GM19351 (cell line): Measurements from ENCODE around the gene RNASE13.
"Not testable (repeated sequence)": the region's sequence is repeated elsewhere in the genome, so short reads cannot be mapped to it uniquely, and the experiment has no call there.

Experiments
- ATAC-seq: cut with Tn5 transposase; IDR thresholded peaks from one replicate; pipeline ENCODE4 v1.9.1; 2021; ENCODE audit warnings: mild to moderate bottlenecking, moderate library complexity; ENCODE audit not compliant: unreplicated experiment

RNASE13 gene

DNA sequence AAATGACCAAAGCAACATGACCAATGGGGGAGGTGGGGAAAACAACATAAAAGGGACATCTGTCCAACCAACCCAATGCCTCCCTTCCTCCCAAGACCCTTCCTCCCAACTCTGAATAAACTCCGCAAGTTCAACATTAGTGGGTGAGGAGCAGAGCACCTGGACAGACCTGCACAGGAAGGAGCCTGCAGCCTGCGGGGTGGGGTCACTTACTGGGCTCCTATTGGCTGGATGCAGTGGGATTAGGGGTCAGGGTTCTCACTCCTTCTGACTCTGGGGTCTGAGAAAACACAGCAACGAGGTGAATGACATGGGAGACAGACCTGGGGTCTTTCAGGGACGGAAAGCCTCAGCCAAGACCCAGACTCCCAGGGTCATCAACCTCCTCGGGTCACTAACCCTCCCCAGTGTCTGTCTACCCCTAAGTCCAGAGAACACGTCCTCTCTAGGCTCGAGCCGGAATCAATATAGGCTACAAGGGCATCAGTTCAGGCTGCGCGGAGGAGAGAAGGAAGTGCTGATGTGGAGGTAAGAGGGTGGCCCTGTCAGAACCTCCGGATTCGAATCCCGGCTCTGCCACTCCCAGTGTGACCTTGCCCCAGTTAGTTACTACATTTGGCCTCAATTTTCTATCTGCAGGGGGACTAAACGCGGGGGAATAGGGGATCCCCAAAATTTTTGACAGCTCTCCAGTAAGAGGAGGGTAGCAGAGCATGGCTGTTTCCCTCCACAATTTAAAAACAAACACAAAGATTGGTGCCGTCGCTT lies 10.6 kb downstream of the RNASE13 start:
- ATAC-seq = no peak

GRCh38 chr14:21023174-21023573 lies 11.4 kb downstream of the RNASE13 start:
- ATAC-seq = no peak

- ATAC-seq = no peak
Observed at GRCh38 chr14:21022686-21023085, 11.9 kb downstream of the RNASE13 start.

- ATAC-seq = no peak
Observed at GRCh38 chr14:21020977-21021545, 13.5 kb downstream of the RNASE13 start.

- no peak for ATAC-seq
Observed at GRCh38 chr14:21019366-21019765, 15.2 kb downstream of the RNASE13 start.

DNA sequence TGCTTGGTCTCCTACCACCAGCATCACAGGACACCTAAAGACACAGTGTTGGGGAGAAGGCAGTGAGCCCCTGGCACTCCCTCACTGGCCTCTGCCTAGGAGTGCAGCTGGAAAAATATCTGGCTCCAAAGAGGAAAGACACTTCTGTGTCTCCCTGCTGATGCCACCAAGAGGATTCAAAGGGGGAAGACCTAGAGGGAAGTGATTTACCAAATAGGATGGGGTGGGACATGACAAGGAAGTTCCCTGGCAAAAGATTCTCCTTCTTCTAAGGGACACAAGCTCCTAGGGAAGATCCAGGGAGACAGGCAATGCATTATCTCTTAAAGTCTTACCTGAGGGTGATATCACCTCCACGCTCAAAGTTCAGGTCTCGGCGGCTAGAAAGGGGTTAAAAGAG lies 15.8 kb downstream of the RNASE13 start:
- no peak for ATAC-seq

DNA sequence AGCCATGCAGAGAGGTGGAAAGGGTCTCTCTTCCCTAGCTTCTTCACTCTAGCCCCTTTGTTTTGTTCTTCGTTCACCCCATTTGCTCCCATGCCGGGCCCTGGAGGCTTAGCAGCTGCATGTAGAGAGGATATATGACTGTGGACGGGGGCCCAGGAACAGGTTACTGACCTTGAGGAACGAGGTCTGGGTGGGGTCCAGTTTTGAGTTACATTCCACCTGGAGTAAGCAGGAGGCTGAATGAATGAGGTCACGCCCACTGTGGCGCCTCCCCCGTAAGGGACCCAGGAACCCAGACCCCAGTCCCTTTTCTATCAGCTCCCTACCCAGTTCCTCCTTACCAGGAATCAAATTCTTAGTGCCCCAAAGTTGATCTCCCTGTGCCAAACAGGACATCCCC lies 16.3 kb downstream of the RNASE13 start:
- ATAC-seq = no peak

GRCh38 chr14:21017528-21018245 lies 16.9 kb downstream of the RNASE13 start:
- no peak for ATAC-seq

- ATAC-seq = no peak
Observed at GRCh38 chr14:21016413-21017190, 18.0 kb downstream of the RNASE13 start.

DNA sequence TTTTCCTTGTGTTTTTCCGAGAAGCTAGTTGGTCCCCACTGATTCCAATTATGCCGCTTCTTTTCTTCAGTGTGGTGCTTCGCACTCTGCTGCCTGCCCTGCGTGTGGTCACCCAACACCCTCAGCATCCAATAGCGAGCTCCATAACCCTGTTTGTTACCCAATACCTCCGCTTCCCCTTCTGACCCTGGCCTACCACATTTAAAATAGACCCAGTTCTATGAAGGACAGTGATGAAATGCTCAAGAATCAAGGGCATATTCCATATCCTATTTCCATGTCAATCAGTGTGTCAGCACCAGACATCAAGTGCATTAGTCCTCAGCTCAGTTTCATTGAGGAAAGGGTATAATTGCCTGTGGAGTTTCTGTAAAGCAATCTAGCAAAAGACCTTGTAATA lies 19.3 kb downstream of the RNASE13 start:
- no peak for ATAC-seq

- ATAC-seq = peak; percentile 48
Observed at GRCh38 chr14:21014761-21015190, 19.8 kb downstream of the RNASE13 start.

- no peak for ATAC-seq
Observed at GRCh38 chr14:21011136-21011535, 23.5 kb downstream of the RNASE13 start.

DNA sequence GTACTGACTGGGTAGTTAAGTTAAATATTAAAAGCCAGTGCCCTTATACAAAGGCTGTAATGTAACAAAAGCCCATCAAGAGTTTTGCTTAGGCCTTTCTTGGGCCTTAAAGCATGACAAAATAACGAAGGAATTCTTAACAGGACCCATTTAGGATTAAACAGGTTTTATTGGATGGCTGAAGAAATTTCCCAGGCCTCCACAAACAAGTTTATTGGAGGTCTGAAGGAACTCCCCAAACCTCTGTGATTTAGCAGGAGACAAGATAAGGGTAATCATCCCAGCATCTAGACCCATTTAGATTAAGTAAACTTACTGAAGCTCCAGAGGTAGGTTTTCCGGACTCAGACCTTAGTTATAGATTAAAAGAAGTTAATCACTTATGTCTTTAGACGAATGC lies 24.9 kb downstream of the RNASE13 start:
- ATAC-seq = not testable (repeated sequence)

DNA sequence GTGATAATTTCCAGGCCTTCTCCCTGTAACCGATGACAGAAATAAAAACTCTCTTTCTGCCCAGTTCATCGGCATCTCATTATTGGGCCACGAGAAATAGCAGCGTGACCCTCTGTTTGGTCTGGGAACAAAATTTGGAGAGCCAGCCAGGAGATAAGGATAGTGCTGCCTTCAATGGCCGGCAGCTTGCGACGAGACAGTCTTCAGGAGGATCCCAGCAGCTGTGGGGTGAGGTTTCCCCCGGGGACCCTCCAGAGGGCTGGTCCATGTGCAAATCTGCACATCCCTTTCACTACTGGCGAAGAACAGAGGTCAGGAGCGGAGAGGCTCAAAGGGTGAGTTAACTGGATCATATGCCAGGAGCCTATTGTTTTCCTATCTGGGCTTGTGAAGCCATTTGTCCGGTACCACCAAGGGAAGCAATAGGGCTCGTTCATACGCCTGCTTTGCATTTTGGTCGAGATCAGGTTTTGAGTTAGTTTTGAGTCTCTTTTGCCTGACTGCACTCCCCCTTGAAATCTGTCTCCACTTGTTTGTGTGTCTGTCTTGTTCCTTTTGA lies 30.7 kb downstream of the RNASE13 start:
- no peak for ATAC-seq

- no peak for ATAC-seq
Observed at GRCh38 chr14:21001218-21001617, 33.4 kb downstream of the RNASE13 start.

GRCh38 chr14:20999591-20999990 lies 35.0 kb downstream of the RNASE13 start:
- ATAC-seq = no peak

DNA sequence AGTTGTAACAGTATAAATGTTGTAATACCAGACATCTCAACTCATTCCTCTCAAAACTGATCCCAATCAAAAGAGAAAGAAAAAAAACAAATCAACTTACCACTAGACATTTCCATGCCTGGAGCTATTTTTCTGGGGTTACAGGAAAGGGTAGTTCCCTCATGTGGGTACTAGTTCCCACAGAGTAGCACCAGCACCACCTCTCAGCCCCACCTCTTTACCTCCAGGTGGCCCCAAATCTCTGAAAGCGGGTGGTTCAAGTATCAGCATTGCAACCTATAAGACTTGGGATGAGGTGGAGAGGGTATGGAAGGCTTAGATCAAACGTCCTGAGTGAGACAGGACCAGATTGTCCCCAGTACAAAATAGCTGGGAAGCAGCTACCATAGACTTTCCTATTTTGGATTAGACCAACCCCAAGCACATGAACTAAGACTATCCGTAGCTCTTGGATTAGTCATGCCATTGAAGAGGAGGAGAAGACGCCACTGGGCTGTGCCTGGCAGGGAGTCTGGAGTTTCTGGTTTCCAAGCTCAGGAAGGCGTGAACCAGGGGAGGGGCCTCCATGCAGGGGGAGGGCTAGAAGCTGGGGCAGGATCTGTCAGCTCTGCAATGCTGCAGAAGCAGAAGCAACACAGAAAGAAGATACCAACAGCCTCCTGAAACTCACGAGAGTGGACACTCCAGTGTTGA lies 35.8 kb downstream of the RNASE13 start, which contains the start of gene SLC39A2:
SLC39A2 (plus strand) TSS at position 620 of the 693 bp plus-strand sequence. CDS start 154 bp downstream, outside the sequence.
- no peak for ATAC-seq

- ATAC-seq = no peak
Observed at GRCh38 chr14:20998139-20998538, 36.5 kb downstream of the RNASE13 start.

GRCh38 chr14:20997564-20997963 lies 37.0 kb downstream of the RNASE13 start:
- ATAC-seq = no peak

DNA sequence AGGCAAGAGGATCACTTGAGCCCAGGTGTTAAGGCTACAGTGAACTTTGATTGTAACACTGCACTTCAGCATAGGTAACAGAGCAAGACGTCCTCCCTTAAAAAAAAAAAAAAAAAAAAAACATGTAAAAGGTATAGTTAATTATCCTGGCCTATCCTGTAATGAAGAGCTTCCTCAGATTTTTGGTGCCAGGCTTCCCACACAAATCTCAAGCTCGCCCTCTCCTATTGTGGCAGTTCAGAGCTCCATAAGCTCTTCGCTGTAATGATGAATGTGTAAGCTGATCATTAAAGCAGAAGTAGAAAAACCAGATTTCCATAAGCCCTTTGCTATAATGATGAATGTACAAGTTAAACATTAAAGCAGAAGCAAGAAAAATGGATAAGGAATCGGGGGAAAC lies 37.5 kb downstream of the RNASE13 start:
- no peak for ATAC-seq
